Activated B cell treated with CpG ODN at 0.5 μM for 24 hours (primary cell): ENCODE data around the gene RAVER1. TPM values are rescaled to one million over a fixed set of nuclear protein-coding genes. Genes with fewer than 3 reads are reported as not detected.
"Not testable (repeated sequence)": the region's sequence is repeated elsewhere in the genome, so short reads cannot be mapped to it uniquely, and the experiment has no call there.

Source experiments
- ATAC-seq: fragments of 200-7000 bp; cut with Tn5 transposase; one replicate; pipeline ENCODE4 v1.10.0; 2021; ENCODE audit warnings: low read depth, mild to moderate bottlenecking, moderate library complexity
- CTCF ChIA-PET: fragments of 350-600 bp; sonication (Branson Sonifier 250); formaldehyde crosslinking; loops from one replicate; lab custom pipeline; 2021; ENCODE audit warnings: antibody characterized with exemption; lab: Charles Lee
- POLR2A ChIA-PET: fragments of 350-600 bp; sonication (Branson Sonifier 250); formaldehyde crosslinking; loops from one replicate; lab custom pipeline; 2021; ENCODE audit warnings: antibody characterized with exemption; lab: Charles Lee
- DNase-seq: peaks from one replicate; pipeline ENCODE4 v3.0.0; 2022
- H3K27ac Mint-ChIP-seq: one replicate; pipeline ENCODE4 v1.8.0; 2020; ENCODE audit warnings: mixed read lengths
- H3K27me3 Mint-ChIP-seq: one replicate; pipeline ENCODE4 v1.8.0; 2021; ENCODE audit warnings: mixed read lengths
- H3K36me3 Mint-ChIP-seq: one replicate; pipeline ENCODE4 v1.8.0; 2021; ENCODE audit warnings: low read depth, mixed read lengths
- H3K4me1 Mint-ChIP-seq: one replicate; pipeline ENCODE4 v1.8.0; 2021; ENCODE audit warnings: mixed read lengths
- H3K4me3 Mint-ChIP-seq: one replicate; pipeline ENCODE4 v1.8.0; 2020; ENCODE audit warnings: mild to moderate bottlenecking, mixed read lengths
- H3K9me3 Mint-ChIP-seq: one replicate; pipeline ENCODE4 v1.8.0; 2020; ENCODE audit warnings: mixed read lengths
- CTCF ChIP-seq: fragments of 200-600 bp; IDR thresholded peaks from one replicate; pipeline ENCODE4 v1.8.0; 2022; ENCODE audit warnings: antibody characterized with exemption, mild to moderate bottlenecking
- intact Hi-C: fragments of 100-400 bp; cut with micrococcal nuclease; formaldehyde crosslinking; loops from one replicate; pipeline ENCODE4 v1.15.1; 2024
- total RNA-seq: library from RNA; stranded (reverse); gene quantifications from 2 replicates; pipeline ENCODE4 v1.2.3, GENCODE V29; 2022

Gene RAVER1
- 77.0 and 80.8 TPM in 2 replicates for total RNA-seq

- DNase-seq (peak; percentile 93), ATAC-seq (peak; percentile 97)
- Mint-ChIP-seq H3K4me1 (peaks cover 27% of the 10 kb centered on the region), H3K4me3 (peak within 1 kb of the TSS; percentile 96), H3K9me3 (no peaks in the 10 kb centered on the region), H3K36me3 (peaks cover 49% of the 10 kb centered on the region), H3K27me3 (no peaks in the 10 kb centered on the region), H3K27ac (peak within 1 kb of the TSS; percentile 96)
- ChIA-PET CTCF (interaction anchor here (0.7 to 0.8 kb wide), 2 partner anchors 56 to 63 kb away, joined by 3 to 4 read pairs; partner anchors contain the start of gene ICAM1), POLR2A (interaction anchor here (0.6 to 3.6 kb wide), 15 partner anchors 17 to 484 kb away, joined by 3 to 54 read pairs (median 5); partner anchors contain the start of genes ANGPTL6, FDX2, ICAM1 and ICAM5)
- no peak for TF ChIP-seq CTCF
- intact Hi-C loops, result loop anchor here (1.0 to 2.0 kb wide), 4 partner anchors 38 to 233 kb away; partner anchors contain the start of genes KRI1 and TYK2
Observed at GRCh38 chr19:10332965-10333757, at the start of gene RAVER1. TSS of gene RAVER1 (minus strand) at chr19:10333529. CDS start at chr19:10333507, 22 bp downstream.

GRCh38 chr19:10383223-10383499 lies 49.8 kb upstream of the RAVER1 start:
- DNase-seq, H3K4me3 Mint-ChIP-seq, intact Hi-C loops, H3K27me3 Mint-ChIP-seq, ATAC-seq, H3K9me3 Mint-ChIP-seq, H3K27ac Mint-ChIP-seq: not testable (repeated sequence)
- POLR2A ChIA-PET, result interaction anchor here (0.5 to 8.4 kb wide), 3 partner anchors 34 to 113 kb away, joined by 3 to 120 read pairs (median 3); partner anchors contain the start of gene ICAM1
- CTCF ChIA-PET, result interaction anchor here (2.0 kb wide), 1 partner anchor 7 kb away, joined by 4 read pairs; no protein-coding TSS in a partner anchor
- peaks cover 19% of the 10 kb centered on the region for H3K36me3 Mint-ChIP-seq
- peaks cover 34% of the 10 kb centered on the region for H3K4me1 Mint-ChIP-seq

GRCh38 chr19:10380313-10381102 lies 47.2 kb upstream of the RAVER1 start, which contains the start of gene TYK2:
TSS of gene TYK2 (minus strand) at chr19:10380572. CDS start at chr19:10378406, 2,166 bp downstream.
- H3K9me3 Mint-ChIP-seq, result no peaks in the 10 kb centered on the region
- peaks cover 27% of the 10 kb centered on the region for H3K36me3 Mint-ChIP-seq
- peak within 1 kb of the TSS; percentile 97 for H3K4me3 Mint-ChIP-seq
- TF ChIP-seq CTCF, result no peak
- no peaks in the 10 kb centered on the region for H3K27me3 Mint-ChIP-seq
- ATAC-seq, result peak; percentile 93
- H3K27ac Mint-ChIP-seq, result peak within 1 kb of the TSS; percentile 86
- POLR2A ChIA-PET, result interaction anchor here (0.5 to 4.5 kb wide), 19 partner anchors 9 to 881 kb away, joined by 3 to 64 read pairs (median 5); partner anchors contain the start of genes CDC37, ICAM1, ICAM5 and MRPL4
- CTCF ChIA-PET, result interaction anchor here (0.5 to 3.4 kb wide), 10 partner anchors 8 to 449 kb away, joined by 3 to 21 read pairs (median 4); partner anchors contain the start of genes CDC37, ICAM1 and ICAM4
- DNase-seq, result peak; percentile 95
- H3K4me1 Mint-ChIP-seq, result peaks cover 23% of the 10 kb centered on the region
- intact Hi-C loops, result loop anchor here (2.0 kb wide), 2 partner anchors 48 to 110 kb away; partner anchors contain the start of genes ICAM1 and RAVER1

GRCh38 chr19:10379880-10380312 lies 46.6 kb upstream of the RAVER1 start:
- CTCF ChIA-PET, result interaction anchor here (0.8 to 3.4 kb wide), 6 partner anchors 9 to 122 kb away, joined by 3 to 21 read pairs (median 4); partner anchors contain the start of genes CDC37, ICAM1 and ICAM4
- no peak for DNase-seq
- H3K9me3 Mint-ChIP-seq, result no peaks in the 10 kb centered on the region
- TF ChIP-seq CTCF, result no peak
- peak; percentile 2 for ATAC-seq
- H3K27me3 Mint-ChIP-seq, result no peaks in the 10 kb centered on the region
- peaks cover 30% of the 10 kb centered on the region for H3K36me3 Mint-ChIP-seq
- H3K4me3 Mint-ChIP-seq, result peak overlapping the region; percentile 97
- POLR2A ChIA-PET, result interaction anchor here (0.6 to 4.5 kb wide), 12 partner anchors 9 to 322 kb away, joined by 3 to 64 read pairs (median 6); partner anchors contain the start of genes CDC37, ICAM1, ICAM5 and MRPL4
- intact Hi-C loops, result loop anchor here (2.0 kb wide), 2 partner anchors 47 to 109 kb away; partner anchors contain the start of genes ICAM1 and RAVER1
- peaks cover 25% of the 10 kb centered on the region for H3K4me1 Mint-ChIP-seq
- H3K27ac Mint-ChIP-seq, result peak overlapping the region; percentile 86

GRCh38 chr19:10378124-10378523 lies 44.8 kb upstream of the RAVER1 start:
- intact Hi-C loops, result no loop called here
- Mint-ChIP-seq H3K4me3 (no peak overlapping the region), H3K36me3 (peaks cover 36% of the 10 kb centered on the region), H3K27ac (no peak overlapping the region), H3K4me1 (peaks cover 35% of the 10 kb centered on the region), H3K27me3 (no peaks in the 10 kb centered on the region), H3K9me3 (no peaks in the 10 kb centered on the region)
- POLR2A ChIA-PET, result interaction anchor here (3.0 to 4.5 kb wide), 2 partner anchors 45 to 108 kb away, joined by 20 to 64 read pairs; partner anchors contain the start of genes ICAM1 and RAVER1
- CTCF ChIA-PET, result interaction anchor here (0.6 to 3.4 kb wide), 3 partner anchors 11 to 119 kb away, joined by 3 to 21 read pairs (median 15); partner anchors contain the start of gene ICAM1
- TF ChIP-seq CTCF, result no peak
- DNase-seq (no peak), ATAC-seq (no peak)

GRCh38 chr19:10377140-10377640 lies 43.9 kb upstream of the RAVER1 start:
- H3K4me3 Mint-ChIP-seq, H3K9me3 Mint-ChIP-seq, DNase-seq, ATAC-seq, H3K27me3 Mint-ChIP-seq, intact Hi-C loops, H3K27ac Mint-ChIP-seq, CTCF ChIA-PET: not testable (repeated sequence)
- POLR2A ChIA-PET, result interaction anchor here (4.5 kb wide), 1 partner anchor 107 kb away, joined by 64 read pairs; the partner anchor contains the start of gene ICAM1
- H3K36me3 Mint-ChIP-seq, result peaks cover 40% of the 10 kb centered on the region
- peaks cover 35% of the 10 kb centered on the region for H3K4me1 Mint-ChIP-seq
